GM12874 (cell line): ENCODE results near the gene BMPR1A.

Source experiments
- CTCF ChIP-seq: IDR thresholded peaks from 2 replicates; pipeline ENCODE4 v1.5.1; 2011; ENCODE audit warnings: low read depth, mild to moderate bottlenecking, control low read depth, low read length, moderate library complexity; ENCODE audit not compliant: insufficient read depth

BMPR1A gene

GRCh38 chr10:86862786-86863483 is 106.5 kb downstream of the BMPR1A start:
- TF ChIP-seq CTCF = no peak

GRCh38 chr10:86863484-86863842 is 107.0 kb downstream of the BMPR1A start:
- no peak for TF ChIP-seq CTCF

- no peak for TF ChIP-seq CTCF
These were observed 110.7 kb downstream of the BMPR1A start for GRCh38 chr10:86867149-86867548.

GRCh38 chr10:86868353-86868752 is 111.9 kb downstream of the BMPR1A start:
- no peak for TF ChIP-seq CTCF

- TF ChIP-seq CTCF = no peak
These were observed 114.3 kb downstream of the BMPR1A start for GRCh38 chr10:86870679-86871078.

- TF ChIP-seq CTCF = no peak
These were observed 115.3 kb downstream of the BMPR1A start for GRCh38 chr10:86871563-86872183.

- no peak for TF ChIP-seq CTCF
These were observed 116.3 kb downstream of the BMPR1A start for GRCh38 chr10:86872757-86873156.
